CD14-positive monocyte (primary cell): ENCODE data around the gene POLL. TPM values are rescaled to one million over a fixed set of nuclear protein-coding genes. Genes with fewer than 3 reads are reported as not detected.

ENCODE experiments used
- DNase-seq, 3 donors: peaks; one replicate each; pipeline ENCODE4 v3.0.0-alpha.2; 2011 to 2022
- H2AFZ ChIP-seq: 2 replicates; pipeline ENCODE4 v1.6.0; 2012; ENCODE audit warnings: mild to moderate bottlenecking, low read depth, low read length, inconsistent platforms; ENCODE audit not compliant: insufficient read depth, poor library complexity, severe bottlenecking
- H3K27ac ChIP-seq, 2 donors: 1 replicate in 1 of 2; 2 replicates in 1 of 2; pipeline ENCODE4 v1.5.1; 2012 to 2013; ENCODE audit warnings: low read length in 2 of 2, control low read depth in 1 of 2, inconsistent platforms in 1 of 2, low read depth in 1 of 2, mild to moderate bottlenecking in 1 of 2
- H3K27me3 ChIP-seq, 2 donors: one replicate each; pipeline versions ENCODE4 v1.6.0 to v1.6.1; 2011 to 2013; ENCODE audit warnings: low read length in 2 of 2; ENCODE audit not compliant: control insufficient read depth in 2 of 2, insufficient read depth in 2 of 2
- H3K36me3 ChIP-seq, 2 donors: replicated peaks in 1 of 2; 1 replicate in 1 of 2; 2 replicates in 1 of 2; pipeline versions ENCODE4 v1.5.1 to v1.6.1; 2012 to 2013; ENCODE audit warnings: low read length in 2 of 2, control low read depth in 1 of 2, inconsistent platforms in 1 of 2, mild to moderate bottlenecking in 1 of 2; ENCODE audit not compliant: insufficient read depth in 2 of 2, control insufficient read depth in 1 of 2
- H3K4me1 ChIP-seq, 2 donors: 1 replicate in 1 of 2; 2 replicates in 1 of 2; pipeline versions ENCODE4 v1.5.1 to v1.6.1; 2012 to 2013; ENCODE audit warnings: low read length in 2 of 2, control low read depth in 1 of 2, inconsistent platforms in 1 of 2, mild to moderate bottlenecking in 1 of 2, moderate library complexity in 1 of 2; ENCODE audit not compliant: insufficient read depth in 2 of 2, control insufficient read depth in 1 of 2
- H3K4me2 ChIP-seq: replicated peaks from 2 replicates; pipeline ENCODE3; 2012; ENCODE audit warnings: low read length, moderate library complexity, mild to moderate bottlenecking; ENCODE audit not compliant: poor library complexity, severe bottlenecking; ENCODE audit errors: extremely low read depth
- H3K4me3 ChIP-seq, 3 experiments: fragments of 200-600 bp in 1 of 3; sonication (generic) in 1 of 3; replicated peaks in 1 of 3; 1 replicate in 2 of 3; 2 replicates in 1 of 3; pipeline ENCODE4 v1.5.1; 2011 to 2013; ENCODE audit warnings: low read length in 3 of 3, mild to moderate bottlenecking in 3 of 3, control low read depth in 2 of 3, low read depth in 2 of 3, inconsistent platforms in 1 of 3, moderate library complexity in 1 of 3
- H3K79me2 ChIP-seq: 2 replicates; pipeline ENCODE4 v1.6.0; 2012; ENCODE audit warnings: mild to moderate bottlenecking, control low read depth, inconsistent platforms, low read length, moderate library complexity; ENCODE audit not compliant: insufficient read depth
- H3K9ac ChIP-seq: 2 replicates; pipeline ENCODE4 v1.6.0; 2017; ENCODE audit warnings: low read length, mild to moderate bottlenecking; ENCODE audit not compliant: insufficient read depth, poor library complexity, severe bottlenecking
- H3K9me3 ChIP-seq, 2 donors: replicated peaks in 1 of 2; 1 replicate in 1 of 2; 2 replicates in 1 of 2; pipeline versions ENCODE4 v1.5.1 to v1.6.1; 2012 to 2013; ENCODE audit warnings: low read length in 2 of 2, control low read depth in 1 of 2; ENCODE audit not compliant: control insufficient read depth in 1 of 2, insufficient read depth in 1 of 2
- H4K20me1 ChIP-seq: 2 replicates; pipeline ENCODE4 v1.6.0; 2012; ENCODE audit warnings: mild to moderate bottlenecking, low read length, control low read depth, moderate library complexity; ENCODE audit not compliant: insufficient read depth
- H3K27ac Mint-ChIP-seq, 7 donors: one replicate each; pipeline ENCODE4 v1.8.0; 2020; ENCODE audit warnings: mild to moderate bottlenecking in 7 of 7, mixed read lengths in 7 of 7, moderate library complexity in 6 of 7, inconsistent platforms in 2 of 7
- H3K27me3 Mint-ChIP-seq, 3 donors: one replicate each; pipeline ENCODE4 v1.8.0; 2021 to 2022; ENCODE audit warnings: low read depth in 3 of 3, mild to moderate bottlenecking in 3 of 3, mixed read lengths in 3 of 3, moderate library complexity in 3 of 3, inconsistent platforms in 1 of 3
- H3K36me3 Mint-ChIP-seq, 2 donors: one replicate each; pipeline ENCODE4 v1.8.0; 2020; ENCODE audit warnings: mixed read lengths in 2 of 2, inconsistent platforms in 1 of 2, mild to moderate bottlenecking in 1 of 2
- H3K4me1 Mint-ChIP-seq: one replicate; pipeline ENCODE4 v1.8.0; 2020; ENCODE audit warnings: mild to moderate bottlenecking, mixed read lengths
- H3K4me3 Mint-ChIP-seq, 2 donors: one replicate each; pipeline ENCODE4 v1.8.0; 2020; ENCODE audit warnings: mild to moderate bottlenecking in 2 of 2, mixed read lengths in 2 of 2, moderate library complexity in 1 of 2
- H3K9me3 Mint-ChIP-seq, 7 donors: one replicate each; pipeline ENCODE4 v1.8.0; 2020 to 2022; ENCODE audit warnings: mixed read lengths in 7 of 7, mild to moderate bottlenecking in 6 of 7, moderate library complexity in 6 of 7, inconsistent platforms in 2 of 7
- CTCF ChIP-seq: fragments of 200-600 bp; IDR thresholded peaks from one replicate; pipeline ENCODE4 v1.8.0; 2022; ENCODE audit warnings: antibody characterized with exemption, mild to moderate bottlenecking
- WGBS: methylation state at CpG from one replicate; pipeline ENCODE4 v1.1.5; 2013; ENCODE audit warnings: missing lambda C conversion rate; ENCODE audit not compliant: insufficient coverage; 5-methylcytosine and 5-hydroxymethylcytosine counted together
- intact Hi-C, 2 donors: fragments of 100-400 bp; cut with micrococcal nuclease; formaldehyde crosslinking; loops; one replicate each; pipeline versions ENCODE4 v1.15.0 to v1.15.1; 2023
- polyA plus RNA-seq, 3 donors: library from polyadenylated mRNA; depleted of rRNA in 1 of 3; unstranded in 2 of 3; stranded (reverse) in 1 of 3; fragments of 300-500 nt in 2 of 3; fragments of >200 nt in 1 of 3; fragmentation: Illumina TruSeq in 2 of 3; gene quantifications; 1 replicate in 2 of 3; 2 replicates in 1 of 3; pipeline ENCODE4 v1.2.3, GENCODE V29; 2012 to 2021

The POLL gene
- polyA plus RNA-seq, 3 donors: 9.9 to 37.0 (median 10.6) TPM

- Mint-ChIP-seq H3K36me3 (peaks cover 0 to 5% of the 10 kb centered on the region in 2 donors), H3K4me1 (peaks cover 22% of the 10 kb centered on the region), H3K4me3 (peak overlapping the region; percentile 42 to 82), H3K27ac (no peak overlapping the region), H3K27me3 (peaks cover 57 to 70% (median 68%) of the 10 kb centered on the region in 3 donors), H3K9me3 (peaks cover 0 to 8% (median 3%) of the 10 kb centered on the region in 7 donors)
- H3K4me3 ChIP-seq: no peak overlapping the region
- H3K4me1 ChIP-seq: peaks cover 17 to 25% of the 10 kb centered on the region in 2 donors
- peak overlapping the region; percentile 56 for H2AFZ ChIP-seq
- H3K27ac ChIP-seq: no peak overlapping the region
- H4K20me1 ChIP-seq: no peaks in the 10 kb centered on the region
- WGBS: 15% methylated on average over 56 of the region's 59 CpGs
- no peak for DNase-seq
- H3K9ac ChIP-seq: no peak overlapping the region
- H3K4me2 ChIP-seq: no peak overlapping the region
- intact Hi-C loops: loop anchor here in 1 of 2 donors (10.0 kb wide), 1 partner anchor 292 kb away; no protein-coding TSS in a partner anchor
- H3K9me3 ChIP-seq: peaks cover 3 to 10% of the 10 kb centered on the region in 2 donors
- TF ChIP-seq CTCF: no peak
- H3K36me3 ChIP-seq: no peaks in the 10 kb centered on the region
- H3K79me2 ChIP-seq: no peaks in the 10 kb centered on the region
- peaks cover 38 to 54% of the 10 kb centered on the region in 2 donors for H3K27me3 ChIP-seq
Observed at GRCh38 chr10:101566333-101567164, 21.5 kb downstream of the POLL start.

GRCh38 chr10:101565936-101566332 is 22.1 kb downstream of the POLL start:
- no peak overlapping the region for H3K27ac ChIP-seq
- peaks cover 38 to 54% of the 10 kb centered on the region in 2 donors for H3K27me3 ChIP-seq
- Mint-ChIP-seq H3K4me1 (peaks cover 19% of the 10 kb centered on the region), H3K27ac (no peak overlapping the region), H3K4me3 (peak overlapping the region in 1 of 2 donors; percentile 82), H3K27me3 (peaks cover 57 to 71% (median 70%) of the 10 kb centered on the region in 3 donors), H3K9me3 (peaks cover 0 to 8% (median 3%) of the 10 kb centered on the region in 7 donors), H3K36me3 (peaks cover 0 to 5% of the 10 kb centered on the region in 2 donors)
- intact Hi-C loops: loop anchor here in 1 of 2 donors (10.0 kb wide), 1 partner anchor 291 kb away; no protein-coding TSS in a partner anchor
- DNase-seq: no peak
- peaks cover 13 to 21% of the 10 kb centered on the region in 2 donors for H3K4me1 ChIP-seq
- peaks cover 3 to 10% of the 10 kb centered on the region in 2 donors for H3K9me3 ChIP-seq
- no peak overlapping the region for H3K9ac ChIP-seq
- H3K4me2 ChIP-seq: no peak overlapping the region
- H3K79me2 ChIP-seq: no peaks in the 10 kb centered on the region
- no peak for TF ChIP-seq CTCF
- H3K36me3 ChIP-seq: no peaks in the 10 kb centered on the region
- H2AFZ ChIP-seq: no peak overlapping the region
- WGBS: 83% methylated on average over 7 of the region's 8 CpGs
- no peaks in the 10 kb centered on the region for H4K20me1 ChIP-seq
- no peak overlapping the region for H3K4me3 ChIP-seq
